Thyroid gland (tissue), 4 donors: ENCODE data around the gene BAK1.

ENCODE experiments used
- POLR2A ChIP-seq, 2 donors: fragments of 450-650 bp; IDR thresholded peaks; one replicate each; pipeline ENCODE4 v1.6.1; 2017; ENCODE audit warnings: antibody characterized with exemption in 2 of 2, mild to moderate bottlenecking in 2 of 2, moderate library complexity in 1 of 2
- TF ChIP-seq, protein P1 (sequence below), 6 experiments: fragments of 200-600 bp in 3 of 6; fragments of 450-650 bp in 3 of 6; sonication (generic) in 3 of 6; IDR thresholded peaks; one replicate each; pipeline ENCODE4 v1.5.1; 2016 to 2019; ENCODE audit warnings: antibody characterized with exemption in 6 of 6, mild to moderate bottlenecking in 2 of 6, inconsistent platforms in 1 of 6, moderate library complexity in 1 of 6

DNA sequence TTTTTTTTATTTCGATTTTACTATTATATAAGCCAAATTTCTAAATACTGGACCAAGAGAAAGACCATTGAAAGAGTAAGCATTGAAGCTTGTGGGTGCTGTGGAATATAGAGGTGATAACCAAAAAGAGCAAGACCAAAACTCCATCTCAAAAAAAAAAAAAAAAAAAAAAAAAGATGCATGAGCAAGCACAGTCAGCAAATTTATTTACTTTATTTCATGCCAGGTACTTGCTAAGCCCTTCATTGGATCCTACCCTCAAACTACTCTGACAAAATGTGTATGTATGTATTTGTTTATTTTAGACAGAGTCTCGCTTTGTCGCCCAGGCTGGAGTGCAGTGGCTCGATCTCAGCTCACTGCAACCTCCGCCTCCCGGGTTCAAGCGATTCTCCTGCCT is 27.8 kb downstream of the BAK1 start:
- TF ChIP-seq, protein P1, sequence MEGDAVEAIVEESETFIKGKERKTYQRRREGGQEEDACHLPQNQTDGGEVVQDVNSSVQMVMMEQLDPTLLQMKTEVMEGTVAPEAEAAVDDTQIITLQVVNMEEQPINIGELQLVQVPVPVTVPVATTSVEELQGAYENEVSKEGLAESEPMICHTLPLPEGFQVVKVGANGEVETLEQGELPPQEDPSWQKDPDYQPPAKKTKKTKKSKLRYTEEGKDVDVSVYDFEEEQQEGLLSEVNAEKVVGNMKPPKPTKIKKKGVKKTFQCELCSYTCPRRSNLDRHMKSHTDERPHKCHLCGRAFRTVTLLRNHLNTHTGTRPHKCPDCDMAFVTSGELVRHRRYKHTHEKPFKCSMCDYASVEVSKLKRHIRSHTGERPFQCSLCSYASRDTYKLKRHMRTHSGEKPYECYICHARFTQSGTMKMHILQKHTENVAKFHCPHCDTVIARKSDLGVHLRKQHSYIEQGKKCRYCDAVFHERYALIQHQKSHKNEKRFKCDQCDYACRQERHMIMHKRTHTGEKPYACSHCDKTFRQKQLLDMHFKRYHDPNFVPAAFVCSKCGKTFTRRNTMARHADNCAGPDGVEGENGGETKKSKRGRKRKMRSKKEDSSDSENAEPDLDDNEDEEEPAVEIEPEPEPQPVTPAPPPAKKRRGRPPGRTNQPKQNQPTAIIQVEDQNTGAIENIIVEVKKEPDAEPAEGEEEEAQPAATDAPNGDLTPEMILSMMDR (IDR thresholded peaks at IDR 0.05), result no peak
- no peak for TF ChIP-seq POLR2A (IDR thresholded peaks at IDR 0.05)
